ENCODE measurements around the gene STMN3. TPM values are rescaled to one million over a fixed set of nuclear protein-coding genes. Genes with fewer than 3 reads are reported as not detected.

STMN3 gene
- total RNA-seq, 1 donor = 1.1 TPM

DNA sequence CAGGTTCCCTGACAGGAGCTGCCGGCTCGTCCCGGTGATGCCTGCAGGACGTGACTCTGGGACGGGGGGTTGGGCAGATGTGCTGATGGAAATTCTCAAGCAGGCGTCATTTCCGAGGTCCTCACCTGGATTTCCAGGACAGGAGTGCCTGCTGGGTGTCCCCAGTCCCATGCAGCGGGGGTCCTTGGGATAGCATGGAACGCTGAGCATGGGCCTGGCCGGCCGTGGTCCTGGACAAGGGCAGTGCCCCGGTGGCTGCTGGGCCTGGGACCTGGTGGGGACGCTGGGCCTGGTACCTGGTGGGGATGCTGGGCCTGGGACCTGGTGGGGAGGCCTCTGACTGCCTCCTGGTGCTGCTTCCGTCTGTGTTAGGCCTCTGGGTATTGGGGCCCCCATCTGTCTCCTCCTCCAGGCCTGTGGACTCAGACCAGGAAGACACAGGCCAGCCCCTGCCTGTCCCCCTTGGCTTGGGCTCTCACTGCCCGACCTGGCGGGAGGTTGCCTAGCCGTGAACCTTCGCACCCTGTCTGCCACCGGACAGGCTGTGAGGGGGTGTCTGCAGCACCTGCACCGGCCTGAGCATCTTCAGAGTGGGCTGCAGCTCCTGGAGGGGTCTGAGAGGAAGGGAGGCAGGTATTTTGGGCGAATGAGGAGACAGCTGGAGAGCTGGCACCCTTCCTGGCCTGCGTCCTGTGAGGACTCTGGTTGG, 11.1 kb upstream of the STMN3 start:
- Histone ChIP-seq H3K4me1 (ENCODE audit: insufficient read depth, low read length) (peaks cover 3% of the 10 kb centered on the region), H3K79me2 (ENCODE audit: insufficient read depth, low read length) (peaks cover 45% of the 10 kb centered on the region), H3K27me3 (ENCODE audit: insufficient read depth, low read length) (no peaks in the 10 kb centered on the region), H3K9me3 (ENCODE audit: low read depth, low read length) (no peaks in the 10 kb centered on the region), H3K36me3 (ENCODE audit: insufficient read depth, low read length) (peaks cover 50% of the 10 kb centered on the region), H2AFZ (ENCODE audit: low read length) (no peak overlapping the region), H3K4me3 (ENCODE audit: insufficient read depth, low read length) (no peak overlapping the region), H4K20me1 (ENCODE audit: insufficient read depth, low read length) (no peaks in the 10 kb centered on the region), H3K27ac (ENCODE audit: low read depth, low read length) (no peak overlapping the region), H3K4me2 (ENCODE audit: insufficient read depth, low read length) (no peak overlapping the region)
- no peak for DNase-seq (ENCODE audit: insufficient read length, low spot score, missing footprints)
- TF ChIP-seq, protein P1, sequence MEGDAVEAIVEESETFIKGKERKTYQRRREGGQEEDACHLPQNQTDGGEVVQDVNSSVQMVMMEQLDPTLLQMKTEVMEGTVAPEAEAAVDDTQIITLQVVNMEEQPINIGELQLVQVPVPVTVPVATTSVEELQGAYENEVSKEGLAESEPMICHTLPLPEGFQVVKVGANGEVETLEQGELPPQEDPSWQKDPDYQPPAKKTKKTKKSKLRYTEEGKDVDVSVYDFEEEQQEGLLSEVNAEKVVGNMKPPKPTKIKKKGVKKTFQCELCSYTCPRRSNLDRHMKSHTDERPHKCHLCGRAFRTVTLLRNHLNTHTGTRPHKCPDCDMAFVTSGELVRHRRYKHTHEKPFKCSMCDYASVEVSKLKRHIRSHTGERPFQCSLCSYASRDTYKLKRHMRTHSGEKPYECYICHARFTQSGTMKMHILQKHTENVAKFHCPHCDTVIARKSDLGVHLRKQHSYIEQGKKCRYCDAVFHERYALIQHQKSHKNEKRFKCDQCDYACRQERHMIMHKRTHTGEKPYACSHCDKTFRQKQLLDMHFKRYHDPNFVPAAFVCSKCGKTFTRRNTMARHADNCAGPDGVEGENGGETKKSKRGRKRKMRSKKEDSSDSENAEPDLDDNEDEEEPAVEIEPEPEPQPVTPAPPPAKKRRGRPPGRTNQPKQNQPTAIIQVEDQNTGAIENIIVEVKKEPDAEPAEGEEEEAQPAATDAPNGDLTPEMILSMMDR (IDR thresholded peaks at IDR 0.05; ENCODE audit: extremely low read depth, low read depth, low read length) = no peak

DNA sequence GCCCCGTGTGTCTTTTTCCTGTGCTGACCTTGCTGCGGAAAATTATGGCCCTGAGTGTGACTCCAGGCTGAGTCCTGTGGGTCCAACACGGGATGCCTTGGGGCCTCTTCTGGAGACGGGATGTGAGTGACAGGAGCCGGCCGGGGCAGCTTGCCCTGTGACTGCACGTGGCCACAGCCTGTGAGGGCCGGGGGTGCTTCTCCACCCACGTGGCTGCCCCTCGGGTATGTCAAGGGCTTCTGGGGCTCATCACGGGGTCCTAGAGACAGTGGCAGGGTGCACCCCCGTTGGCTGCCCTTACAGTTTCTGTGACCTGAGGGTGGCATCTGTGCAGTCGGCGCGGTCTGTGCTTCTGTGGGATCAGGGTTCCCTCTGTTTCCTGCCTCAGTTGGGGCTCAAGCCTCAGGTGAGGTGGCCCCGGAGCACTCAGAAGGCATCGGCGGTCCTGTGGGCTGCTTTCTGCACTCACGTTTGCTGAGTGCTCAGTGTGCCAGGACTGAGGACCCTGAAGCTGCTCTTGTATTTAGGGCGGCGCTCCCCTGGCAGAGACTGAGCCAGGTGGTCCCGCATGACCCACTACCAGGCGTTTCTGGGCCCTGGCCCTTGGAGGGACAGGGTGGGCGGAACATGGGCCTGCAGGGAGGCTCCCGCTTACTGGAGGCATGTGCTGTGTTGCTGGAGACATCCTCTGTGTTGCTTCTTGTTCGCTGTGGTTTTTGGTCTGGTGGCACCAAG, 10.3 kb upstream of the STMN3 start:
- Histone ChIP-seq H4K20me1 (ENCODE audit: insufficient read depth, low read length) (no peaks in the 10 kb centered on the region), H3K4me2 (ENCODE audit: insufficient read depth, low read length) (no peak overlapping the region), H3K36me3 (ENCODE audit: insufficient read depth, low read length) (peaks cover 49% of the 10 kb centered on the region), H3K9me3 (ENCODE audit: low read depth, low read length) (no peaks in the 10 kb centered on the region), H2AFZ (ENCODE audit: low read length) (no peak overlapping the region), H3K79me2 (ENCODE audit: insufficient read depth, low read length) (peaks cover 49% of the 10 kb centered on the region), H3K4me1 (ENCODE audit: insufficient read depth, low read length) (peaks cover 8% of the 10 kb centered on the region), H3K27me3 (ENCODE audit: insufficient read depth, low read length) (no peaks in the 10 kb centered on the region), H3K27ac (ENCODE audit: low read depth, low read length) (no peak overlapping the region), H3K4me3 (ENCODE audit: insufficient read depth, low read length) (no peak overlapping the region)
- no peak for DNase-seq (ENCODE audit: insufficient read length, low spot score, missing footprints)
- TF ChIP-seq, protein P1 (IDR thresholded peaks at IDR 0.05; ENCODE audit: extremely low read depth, low read depth, low read length) = no peak

DNA sequence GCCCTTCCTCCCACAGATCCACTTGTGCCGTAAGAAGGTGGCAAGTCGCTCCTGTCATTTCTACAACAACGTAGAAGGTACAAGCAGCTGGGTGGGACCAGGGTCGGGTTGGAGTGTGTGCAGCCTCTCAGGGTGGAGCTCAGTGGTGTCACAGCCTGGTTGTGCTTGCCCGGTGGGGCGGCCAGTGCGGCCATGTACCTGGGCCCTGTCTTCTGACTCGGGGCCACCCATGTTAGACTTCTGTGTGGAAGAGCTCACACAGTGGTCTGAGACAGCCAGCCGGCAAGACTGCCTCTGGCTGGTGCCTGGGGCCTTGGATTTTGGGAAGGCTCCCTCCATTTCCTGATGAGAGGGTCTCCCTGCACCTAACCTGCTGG, 9.6 kb upstream of the STMN3 start:
- no peak overlapping the region for H3K27ac ChIP-seq (ENCODE audit: low read depth, low read length)
- H3K4me2 ChIP-seq (ENCODE audit: insufficient read depth, low read length) = no peak overlapping the region
- H2AFZ ChIP-seq (ENCODE audit: low read length) = no peak overlapping the region
- peaks cover 47% of the 10 kb centered on the region for H3K36me3 ChIP-seq (ENCODE audit: insufficient read depth, low read length)
- H4K20me1 ChIP-seq (ENCODE audit: insufficient read depth, low read length) = no peaks in the 10 kb centered on the region
- H3K9me3 ChIP-seq (ENCODE audit: low read depth, low read length) = no peaks in the 10 kb centered on the region
- H3K4me1 ChIP-seq (ENCODE audit: insufficient read depth, low read length) = peaks cover 8% of the 10 kb centered on the region
- H3K27me3 ChIP-seq (ENCODE audit: insufficient read depth, low read length) = no peaks in the 10 kb centered on the region
- TF ChIP-seq, protein P1 (IDR thresholded peaks at IDR 0.05; ENCODE audit: extremely low read depth, low read depth, low read length) = no peak
- no peak overlapping the region for H3K4me3 ChIP-seq (ENCODE audit: insufficient read depth, low read length)
- no peak for DNase-seq (ENCODE audit: insufficient read length, low spot score, missing footprints)
- peaks cover 49% of the 10 kb centered on the region for H3K79me2 ChIP-seq (ENCODE audit: insufficient read depth, low read length)

Measured in osteoblast (primary cell).